GM21529 (cell line): ENCODE results near the gene RANBP17.
"Not testable (repeated sequence)": the region's sequence is repeated elsewhere in the genome, so short reads cannot be mapped to it uniquely, and the experiment has no call there.

Experiments used
- ATAC-seq: cut with Tn5 transposase; IDR thresholded peaks from one replicate; pipeline ENCODE4 v1.9.1; 2021; ENCODE audit not compliant: unreplicated experiment

The RANBP17 gene

GRCh38 chr5:171288066-171288465 is 426.2 kb downstream of the RANBP17 start:
- ATAC-seq: no peak

GRCh38 chr5:171291371-171291770 is 429.6 kb downstream of the RANBP17 start:
- ATAC-seq: no peak

GRCh38 chr5:171295299-171295698 is 433.5 kb downstream of the RANBP17 start:
- ATAC-seq: no peak

GRCh38 chr5:171295801-171296200 is 434.0 kb downstream of the RANBP17 start:
- ATAC-seq: no peak

- not testable (repeated sequence) for ATAC-seq
Observed at GRCh38 chr5:171297941-171298340, 436.1 kb downstream of the RANBP17 start.

- ATAC-seq: no peak
Observed at GRCh38 chr5:171299228-171299627, 437.4 kb downstream of the RANBP17 start.

- ATAC-seq: no peak
Observed at GRCh38 chr5:171299851-171300250, 438.0 kb downstream of the RANBP17 start.

- no peak for ATAC-seq
Observed at GRCh38 chr5:171300358-171300757, 438.5 kb downstream of the RANBP17 start.

GRCh38 chr5:171306166-171306565 is 444.3 kb downstream of the RANBP17 start:
- no peak for ATAC-seq

- no peak for ATAC-seq
Observed at GRCh38 chr5:171306781-171307591, 445.2 kb downstream of the RANBP17 start.

GRCh38 chr5:171307789-171308452 is 446.1 kb downstream of the RANBP17 start:
- ATAC-seq: no peak

- no peak for ATAC-seq
Observed at GRCh38 chr5:171308453-171309275, 446.8 kb downstream of the RANBP17 start, which contains the start of gene TLX3. Gene TLX3, plus strand, starts transcription at chr5:171309248. Its CDS starts 118 bp downstream, at chr5:171309366.

- no peak for ATAC-seq
Observed at GRCh38 chr5:171309276-171310211, 447.7 kb downstream of the RANBP17 start.

GRCh38 chr5:171310212-171310818 is 448.5 kb downstream of the RANBP17 start:
- ATAC-seq: no peak

GRCh38 chr5:171310819-171311321 is 449.1 kb downstream of the RANBP17 start:
- ATAC-seq: no peak

GRCh38 chr5:171311322-171312077 is 449.7 kb downstream of the RANBP17 start:
- no peak for ATAC-seq

GRCh38 chr5:171312129-171312974 is 450.5 kb downstream of the RANBP17 start:
- no peak for ATAC-seq
